NCI-H146 (cell line): ENCODE results near the gene ZNF317.
"Not testable (repeated sequence)": the region's sequence is repeated elsewhere in the genome, so short reads cannot be mapped to it uniquely, and the experiment has no call there.

Source experiments
- DNase-seq: peaks from one replicate; lab custom pipeline; 2025; lab: John Stamatoyannopoulos, UW

Gene ZNF317

DNA sequence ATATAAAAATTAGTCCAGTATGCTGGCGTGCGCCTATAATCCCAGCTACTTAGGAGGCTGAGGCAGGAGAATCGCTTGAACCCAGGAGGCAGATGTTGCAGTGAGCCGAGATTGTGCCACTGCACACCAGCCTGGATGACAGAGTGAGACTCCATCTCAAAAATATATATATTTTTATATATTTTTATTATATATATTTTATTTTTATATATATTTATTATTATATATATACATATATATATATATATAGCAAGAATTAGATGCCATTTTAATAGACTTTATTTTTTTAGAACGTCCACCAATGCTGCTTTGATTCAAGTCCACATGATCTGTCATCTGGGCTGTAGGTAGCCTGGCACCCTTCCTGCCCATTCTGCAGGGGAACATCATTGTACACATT is 35.1 kb downstream of the ZNF317 start:
- no peak for DNase-seq

DNA sequence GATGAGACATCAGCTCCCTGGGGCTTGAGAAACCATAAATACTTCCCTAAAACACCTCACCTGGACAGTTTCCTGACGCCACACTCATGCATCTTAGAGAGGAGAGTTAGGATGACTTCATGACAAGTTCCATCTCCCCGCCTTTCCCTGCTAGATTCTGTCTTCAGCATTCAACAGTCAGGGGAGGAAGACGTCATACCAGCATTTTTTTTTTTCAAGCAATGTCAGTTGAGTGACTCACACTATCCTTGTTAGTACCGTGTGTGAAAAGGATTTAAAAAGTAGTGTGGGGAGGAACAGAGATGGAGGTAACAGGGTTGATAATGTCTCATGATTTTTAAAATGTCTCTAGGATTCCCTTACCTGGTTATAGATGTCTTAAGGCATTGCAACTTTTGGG is 38.7 kb downstream of the ZNF317 start, which contains the start of gene OR7D2:
TSS of gene OR7D2 (plus strand) at position 79 of the 400 bp plus-strand sequence. CDS start 6,803 bp downstream, outside the sequence.
- DNase-seq, result no peak

DNA sequence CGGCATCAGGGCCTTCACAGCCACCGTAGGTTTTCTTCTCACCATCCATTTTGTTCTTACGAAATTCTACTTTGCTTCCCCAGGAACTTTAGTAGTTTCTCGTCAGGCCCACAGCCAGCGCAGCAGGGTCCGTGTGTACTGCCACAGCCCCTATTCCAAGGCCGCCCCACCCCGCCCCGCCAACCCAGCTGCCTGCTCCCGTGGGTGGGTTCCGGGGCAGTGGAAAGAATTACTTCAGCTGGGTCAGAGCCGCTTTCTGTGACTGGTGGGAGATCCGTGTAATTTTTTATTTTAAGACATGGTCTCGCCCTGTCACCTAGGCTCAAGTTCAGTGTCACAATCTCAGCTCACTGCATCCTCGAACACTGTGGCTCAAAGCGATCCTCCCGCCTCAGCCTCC is 42.8 kb downstream of the ZNF317 start:
- no peak for DNase-seq

DNA sequence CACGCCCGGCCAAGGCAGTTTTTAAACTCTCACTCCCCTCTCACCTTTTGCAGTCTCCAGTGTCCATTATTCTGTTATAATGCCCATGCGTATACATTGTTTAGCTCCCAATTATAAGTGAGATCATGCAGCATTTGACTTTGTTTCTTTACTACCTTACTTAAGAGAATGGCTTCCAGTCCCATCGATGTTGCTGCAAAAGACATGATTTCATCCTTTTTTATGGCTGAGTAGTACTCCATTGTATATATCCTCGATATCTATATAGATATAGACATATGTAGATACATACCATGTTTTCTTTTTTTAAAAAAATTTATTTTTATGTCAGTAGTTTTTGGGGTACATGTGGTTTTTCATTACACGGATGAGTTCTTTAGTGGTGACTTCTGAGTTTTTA is 47.0 kb downstream of the ZNF317 start:
- no peak for DNase-seq

DNA sequence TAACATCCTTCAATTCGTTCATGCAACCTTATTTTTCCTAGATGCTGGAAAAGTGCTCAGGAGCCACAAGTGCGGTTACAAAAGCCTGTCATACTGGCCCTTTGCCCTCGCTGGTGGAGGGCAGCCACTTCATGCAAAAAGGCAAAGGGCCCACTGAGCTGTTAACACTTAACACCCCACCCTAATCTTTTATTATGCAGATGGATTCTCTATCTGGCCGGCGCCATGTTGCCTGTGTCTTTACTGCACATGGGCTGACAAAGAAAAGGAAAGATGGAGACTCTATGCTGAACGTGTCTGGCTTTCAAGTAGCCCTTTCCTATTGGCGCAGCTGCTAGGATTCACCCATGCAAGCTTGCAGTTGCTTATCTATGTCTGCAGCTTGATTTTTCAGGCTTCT is 49.3 kb downstream of the ZNF317 start:
- DNase-seq, result no peak

DNA sequence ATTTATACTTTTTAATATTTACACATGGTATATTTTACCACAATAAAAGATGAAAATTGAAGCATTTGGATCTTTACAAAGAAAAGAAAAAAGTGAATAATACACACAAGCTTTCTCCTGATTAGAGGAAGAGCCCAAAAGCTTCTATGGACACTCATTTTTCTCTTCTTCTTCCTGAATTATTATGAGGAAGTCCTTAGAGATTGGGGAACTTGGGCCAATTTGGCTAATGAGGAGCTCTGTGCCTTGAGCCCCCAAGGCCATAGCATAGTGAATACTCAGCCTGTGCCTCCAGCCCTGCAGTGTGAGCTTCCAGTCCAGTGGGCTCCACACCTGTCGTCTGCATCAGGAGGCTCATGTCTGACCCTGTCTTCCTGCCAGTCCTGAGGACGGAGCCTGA is 57.8 kb downstream of the ZNF317 start:
- DNase-seq, result not testable (repeated sequence)

DNA sequence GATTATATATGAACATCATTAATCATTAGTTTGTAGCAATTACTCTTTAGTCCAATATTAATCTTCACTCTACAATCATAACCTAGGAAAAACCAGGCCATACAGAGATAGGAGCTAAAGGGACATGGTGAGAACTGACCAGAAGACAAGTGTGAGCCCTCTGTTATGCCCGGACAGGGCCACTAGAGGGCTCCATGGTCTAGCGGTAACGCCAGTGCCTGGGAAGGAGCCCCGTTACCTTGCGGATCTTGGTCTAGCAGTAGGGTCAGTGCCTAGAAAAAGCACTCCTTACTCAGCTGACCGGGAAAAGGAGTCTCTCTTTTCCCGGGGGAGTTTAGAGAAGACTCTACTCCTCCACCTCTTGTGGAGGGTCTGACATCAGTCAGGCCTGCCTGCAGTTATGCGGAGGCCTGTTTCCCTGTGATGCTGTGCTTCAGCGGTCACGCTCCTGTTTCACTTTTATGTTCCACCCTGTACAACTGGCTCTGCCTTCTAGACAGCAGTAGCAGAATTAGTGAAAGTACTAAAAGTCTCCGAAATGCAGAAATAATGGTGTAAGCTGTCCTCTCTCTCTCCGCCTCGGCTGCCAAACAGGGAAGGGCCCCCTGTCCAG is 65.4 kb downstream of the ZNF317 start:
- peak; percentile 43 for DNase-seq
